ENCODE data around the gene ADAMTSL2.

DNA sequence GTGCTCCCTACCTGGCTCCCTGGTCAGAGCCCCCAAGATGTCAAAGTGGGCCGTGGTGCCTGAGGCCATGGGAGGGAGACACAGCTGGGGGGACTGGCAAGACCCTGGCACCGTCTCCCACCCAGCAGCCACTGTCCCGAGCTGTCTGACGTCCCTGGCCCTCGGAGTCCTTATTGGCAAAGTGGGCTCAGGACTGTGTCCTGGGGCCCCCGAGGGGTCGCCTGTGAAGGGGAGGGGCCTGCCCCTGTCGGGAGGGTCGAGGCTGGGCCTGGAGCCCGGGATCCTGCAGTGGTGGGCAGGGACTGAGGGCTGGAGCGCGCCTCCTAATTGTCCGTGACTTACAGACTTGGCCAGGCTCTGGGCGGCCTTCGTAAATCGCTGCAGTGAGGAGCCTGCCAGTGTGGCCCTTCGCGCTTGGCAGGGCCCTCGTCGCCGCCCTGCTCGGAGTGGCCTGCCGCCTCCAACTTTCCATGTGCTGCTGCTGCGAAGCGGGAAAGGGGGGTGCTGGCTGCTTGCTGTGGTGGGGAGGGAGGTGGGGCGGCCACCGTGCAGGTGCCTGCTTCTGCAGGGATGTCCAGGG is 23.5 kb upstream of the ADAMTSL2 start:
- TF ChIP-seq, protein P1, sequence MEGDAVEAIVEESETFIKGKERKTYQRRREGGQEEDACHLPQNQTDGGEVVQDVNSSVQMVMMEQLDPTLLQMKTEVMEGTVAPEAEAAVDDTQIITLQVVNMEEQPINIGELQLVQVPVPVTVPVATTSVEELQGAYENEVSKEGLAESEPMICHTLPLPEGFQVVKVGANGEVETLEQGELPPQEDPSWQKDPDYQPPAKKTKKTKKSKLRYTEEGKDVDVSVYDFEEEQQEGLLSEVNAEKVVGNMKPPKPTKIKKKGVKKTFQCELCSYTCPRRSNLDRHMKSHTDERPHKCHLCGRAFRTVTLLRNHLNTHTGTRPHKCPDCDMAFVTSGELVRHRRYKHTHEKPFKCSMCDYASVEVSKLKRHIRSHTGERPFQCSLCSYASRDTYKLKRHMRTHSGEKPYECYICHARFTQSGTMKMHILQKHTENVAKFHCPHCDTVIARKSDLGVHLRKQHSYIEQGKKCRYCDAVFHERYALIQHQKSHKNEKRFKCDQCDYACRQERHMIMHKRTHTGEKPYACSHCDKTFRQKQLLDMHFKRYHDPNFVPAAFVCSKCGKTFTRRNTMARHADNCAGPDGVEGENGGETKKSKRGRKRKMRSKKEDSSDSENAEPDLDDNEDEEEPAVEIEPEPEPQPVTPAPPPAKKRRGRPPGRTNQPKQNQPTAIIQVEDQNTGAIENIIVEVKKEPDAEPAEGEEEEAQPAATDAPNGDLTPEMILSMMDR (IDR thresholded peaks at IDR 0.05; ENCODE audit: poor library complexity), result no peak
- TF ChIP-seq EZH2phosphoT487 (IDR thresholded peaks at IDR 0.05; ENCODE audit: low read depth, severe bottlenecking, unreplicated experiment) (no peak), EZH2 (IDR thresholded peaks at IDR 0.05; ENCODE audit: borderline replicate concordance) (no peak)

Measured in hepatocyte (in vitro differentiated cells).